CD14-positive monocyte (primary cell): ENCODE results near the gene F8. TPM values are rescaled to one million over a fixed set of nuclear protein-coding genes. Genes with fewer than 3 reads are reported as not detected.

Experiments used
- DNase-seq, 3 donors: peaks; one replicate each; pipeline ENCODE4 v3.0.0-alpha.2; 2011 to 2022
- H2AFZ ChIP-seq: 2 replicates; pipeline ENCODE4 v1.6.0; 2012; ENCODE audit warnings: mild to moderate bottlenecking, low read depth, low read length, inconsistent platforms; ENCODE audit not compliant: insufficient read depth, poor library complexity, severe bottlenecking
- H3K27ac ChIP-seq, 2 donors: 1 replicate in 1 of 2; 2 replicates in 1 of 2; pipeline ENCODE4 v1.5.1; 2012 to 2013; ENCODE audit warnings: low read length in 2 of 2, control low read depth in 1 of 2, inconsistent platforms in 1 of 2, low read depth in 1 of 2, mild to moderate bottlenecking in 1 of 2
- H3K27me3 ChIP-seq, 2 donors: one replicate each; pipeline versions ENCODE4 v1.6.0 to v1.6.1; 2011 to 2013; ENCODE audit warnings: low read length in 2 of 2; ENCODE audit not compliant: control insufficient read depth in 2 of 2, insufficient read depth in 2 of 2
- H3K36me3 ChIP-seq, 2 donors: replicated peaks in 1 of 2; 1 replicate in 1 of 2; 2 replicates in 1 of 2; pipeline versions ENCODE4 v1.5.1 to v1.6.1; 2012 to 2013; ENCODE audit warnings: low read length in 2 of 2, control low read depth in 1 of 2, inconsistent platforms in 1 of 2, mild to moderate bottlenecking in 1 of 2; ENCODE audit not compliant: insufficient read depth in 2 of 2, control insufficient read depth in 1 of 2
- H3K4me1 ChIP-seq, 2 donors: 1 replicate in 1 of 2; 2 replicates in 1 of 2; pipeline versions ENCODE4 v1.5.1 to v1.6.1; 2012 to 2013; ENCODE audit warnings: low read length in 2 of 2, control low read depth in 1 of 2, inconsistent platforms in 1 of 2, mild to moderate bottlenecking in 1 of 2, moderate library complexity in 1 of 2; ENCODE audit not compliant: insufficient read depth in 2 of 2, control insufficient read depth in 1 of 2
- H3K4me2 ChIP-seq: replicated peaks from 2 replicates; pipeline ENCODE3; 2012; ENCODE audit warnings: low read length, moderate library complexity, mild to moderate bottlenecking; ENCODE audit not compliant: poor library complexity, severe bottlenecking; ENCODE audit errors: extremely low read depth
- H3K4me3 ChIP-seq, 3 experiments: fragments of 200-600 bp in 1 of 3; sonication (generic) in 1 of 3; replicated peaks in 1 of 3; 1 replicate in 2 of 3; 2 replicates in 1 of 3; pipeline ENCODE4 v1.5.1; 2011 to 2013; ENCODE audit warnings: low read length in 3 of 3, mild to moderate bottlenecking in 3 of 3, control low read depth in 2 of 3, low read depth in 2 of 3, inconsistent platforms in 1 of 3, moderate library complexity in 1 of 3
- H3K79me2 ChIP-seq: 2 replicates; pipeline ENCODE4 v1.6.0; 2012; ENCODE audit warnings: mild to moderate bottlenecking, control low read depth, inconsistent platforms, low read length, moderate library complexity; ENCODE audit not compliant: insufficient read depth
- H3K9ac ChIP-seq: 2 replicates; pipeline ENCODE4 v1.6.0; 2017; ENCODE audit warnings: low read length, mild to moderate bottlenecking; ENCODE audit not compliant: insufficient read depth, poor library complexity, severe bottlenecking
- H3K9me3 ChIP-seq, 2 donors: replicated peaks in 1 of 2; 1 replicate in 1 of 2; 2 replicates in 1 of 2; pipeline versions ENCODE4 v1.5.1 to v1.6.1; 2012 to 2013; ENCODE audit warnings: low read length in 2 of 2, control low read depth in 1 of 2; ENCODE audit not compliant: control insufficient read depth in 1 of 2, insufficient read depth in 1 of 2
- H4K20me1 ChIP-seq: 2 replicates; pipeline ENCODE4 v1.6.0; 2012; ENCODE audit warnings: mild to moderate bottlenecking, low read length, control low read depth, moderate library complexity; ENCODE audit not compliant: insufficient read depth
- H3K27ac Mint-ChIP-seq, 7 donors: one replicate each; pipeline ENCODE4 v1.8.0; 2020; ENCODE audit warnings: mild to moderate bottlenecking in 7 of 7, mixed read lengths in 7 of 7, moderate library complexity in 6 of 7, inconsistent platforms in 2 of 7
- H3K27me3 Mint-ChIP-seq, 3 donors: one replicate each; pipeline ENCODE4 v1.8.0; 2021 to 2022; ENCODE audit warnings: low read depth in 3 of 3, mild to moderate bottlenecking in 3 of 3, mixed read lengths in 3 of 3, moderate library complexity in 3 of 3, inconsistent platforms in 1 of 3
- H3K36me3 Mint-ChIP-seq, 2 donors: one replicate each; pipeline ENCODE4 v1.8.0; 2020; ENCODE audit warnings: mixed read lengths in 2 of 2, inconsistent platforms in 1 of 2, mild to moderate bottlenecking in 1 of 2
- H3K4me1 Mint-ChIP-seq: one replicate; pipeline ENCODE4 v1.8.0; 2020; ENCODE audit warnings: mild to moderate bottlenecking, mixed read lengths
- H3K4me3 Mint-ChIP-seq, 2 donors: one replicate each; pipeline ENCODE4 v1.8.0; 2020; ENCODE audit warnings: mild to moderate bottlenecking in 2 of 2, mixed read lengths in 2 of 2, moderate library complexity in 1 of 2
- H3K9me3 Mint-ChIP-seq, 7 donors: one replicate each; pipeline ENCODE4 v1.8.0; 2020 to 2022; ENCODE audit warnings: mixed read lengths in 7 of 7, mild to moderate bottlenecking in 6 of 7, moderate library complexity in 6 of 7, inconsistent platforms in 2 of 7
- CTCF ChIP-seq: fragments of 200-600 bp; IDR thresholded peaks from one replicate; pipeline ENCODE4 v1.8.0; 2022; ENCODE audit warnings: antibody characterized with exemption, mild to moderate bottlenecking
- WGBS: methylation state at CpG from one replicate; pipeline ENCODE4 v1.1.5; 2013; ENCODE audit warnings: missing lambda C conversion rate; ENCODE audit not compliant: insufficient coverage; 5-methylcytosine and 5-hydroxymethylcytosine counted together
- intact Hi-C, 2 donors: fragments of 100-400 bp; cut with micrococcal nuclease; formaldehyde crosslinking; loops; one replicate each; pipeline versions ENCODE4 v1.15.0 to v1.15.1; 2023
- polyA plus RNA-seq, 3 donors: library from polyadenylated mRNA; depleted of rRNA in 1 of 3; unstranded in 2 of 3; stranded (reverse) in 1 of 3; fragments of 300-500 nt in 2 of 3; fragments of >200 nt in 1 of 3; fragmentation: Illumina TruSeq in 2 of 3; gene quantifications; 1 replicate in 2 of 3; 2 replicates in 1 of 3; pipeline ENCODE4 v1.2.3, GENCODE V29; 2012 to 2021

The F8 gene
- polyA plus RNA-seq, 3 donors, result 1.5 to 4.5 (median 4.3) TPM

GRCh38 chrX:154986826-154987575 is 35.5 kb downstream of the F8 start:
- Mint-ChIP-seq H3K9me3 (no peaks in the 10 kb centered on the region), H3K4me1 (no peaks in the 10 kb centered on the region), H3K27ac (no peak overlapping the region), H3K4me3 (no peak overlapping the region), H3K36me3 (no peaks in the 10 kb centered on the region), H3K27me3 (peaks cover 0 to 1% (median 0%) of the 10 kb centered on the region in 3 donors)
- Histone ChIP-seq H3K4me1 (no peaks in the 10 kb centered on the region), H4K20me1 (no peaks in the 10 kb centered on the region), H3K9me3 (no peaks in the 10 kb centered on the region), H3K79me2 (no peaks in the 10 kb centered on the region), H3K27me3 (no peaks in the 10 kb centered on the region), H3K4me2 (no peak overlapping the region), H3K9ac (no peak overlapping the region), H3K27ac (no peak overlapping the region), H2AFZ (no peak overlapping the region), H3K36me3 (no peaks in the 10 kb centered on the region), H3K4me3 (no peak overlapping the region)
- no peak for DNase-seq
- no peak for TF ChIP-seq CTCF
- intact Hi-C loops, result loop anchor here in 1 of 2 donors (10.0 kb wide), 1 partner anchor 68 kb away; no protein-coding TSS in a partner anchor
- WGBS, result no CpG with 5 or more reads among the region's 3 CpGs

DNA sequence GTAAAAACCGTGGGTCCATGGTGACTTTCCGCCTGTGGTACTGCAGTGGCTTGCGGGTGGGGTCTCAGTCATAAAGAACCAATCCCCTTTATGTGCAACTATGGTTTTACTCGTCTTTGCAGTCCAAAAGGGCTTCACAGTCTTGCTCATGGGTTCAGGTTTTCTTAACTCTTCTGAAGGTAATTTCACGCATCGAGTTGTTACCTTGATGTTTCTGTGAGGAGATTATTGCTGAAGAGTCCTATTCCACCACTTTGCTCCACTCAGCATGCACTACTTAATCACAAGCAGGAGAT is 41.5 kb downstream of the F8 start:
- intact Hi-C loops, result loop anchor here (2.0 to 10.0 kb wide), 2 partner anchors 74 to 76 kb away; no protein-coding TSS in a partner anchor
- WGBS, result no CpG with 5 or more reads among the region's 6 CpGs
- Histone ChIP-seq H3K4me2 (peak overlapping the region; percentile 69), H3K79me2 (no peaks in the 10 kb centered on the region), H3K9me3 (no peaks in the 10 kb centered on the region), H3K27ac (no peak overlapping the region), H4K20me1 (no peaks in the 10 kb centered on the region), H3K4me3 (peak overlapping the region in 2 of 3 experiments; percentile 32 to 72), H2AFZ (peak overlapping the region; percentile 78), H3K27me3 (no peaks in the 10 kb centered on the region), H3K36me3 (no peaks in the 10 kb centered on the region), H3K4me1 (peaks cover 2 to 4% of the 10 kb centered on the region in 2 donors), H3K9ac (peak overlapping the region; percentile 58)
- H3K27me3 Mint-ChIP-seq, result peaks cover 0 to 1% (median 0%) of the 10 kb centered on the region in 3 donors
- H3K4me3 Mint-ChIP-seq, result peak overlapping the region; percentile 78 to 89
- peak overlapping the region in 1 of 7 donors; percentile 30 for H3K27ac Mint-ChIP-seq
- peaks cover 0 to 4% (median 0%) of the 10 kb centered on the region in 7 donors for H3K9me3 Mint-ChIP-seq
- no peak for TF ChIP-seq CTCF
- peaks cover 16% of the 10 kb centered on the region for H3K4me1 Mint-ChIP-seq
- no peaks in the 10 kb centered on the region for H3K36me3 Mint-ChIP-seq
- DNase-seq, result no peak
